ENCODE data around the gene ZNF200. TPM values are rescaled to one million over a fixed set of nuclear protein-coding genes. Genes with fewer than 3 reads are reported as not detected.
"Not testable (repeated sequence)": the region's sequence is repeated elsewhere in the genome, so short reads cannot be mapped to it uniquely, and the experiment has no call there.

The ZNF200 gene
- polyA plus RNA-seq, 3 donors = 2.0 to 2.8 (median 2.5) TPM

- Histone ChIP-seq H3K9me3 (replicated peaks in 1 of 2; ENCODE audit: control insufficient read depth in 1 of 2, insufficient read depth in 1 of 2, low read length in 2 of 2) (peaks cover 18 to 40% of the 10 kb centered on the region in 2 donors), H4K20me1 (ENCODE audit: insufficient read depth, low read length) (peaks cover 42% of the 10 kb centered on the region), H3K79me2 (ENCODE audit: insufficient read depth, low read length) (peaks cover 32% of the 10 kb centered on the region), H3K36me3 (replicated peaks in 1 of 2; ENCODE audit: control insufficient read depth in 1 of 2, insufficient read depth in 2 of 2, low read length in 2 of 2) (peaks cover 10 to 12% of the 10 kb centered on the region in 2 donors)
- H3K27ac ChIP-seq (ENCODE audit: low read depth in 1 of 2, low read length in 2 of 2); H3K4me3 Mint-ChIP-seq; H3K27me3 Mint-ChIP-seq (ENCODE audit: low read depth in 3 of 3); H3K9ac ChIP-seq (ENCODE audit: insufficient read depth, low read length, poor library complexity, severe bottlenecking); H2AFZ ChIP-seq (ENCODE audit: insufficient read depth, low read depth, low read length, poor library complexity, severe bottlenecking); H3K27ac Mint-ChIP-seq; H3K4me1 ChIP-seq (ENCODE audit: control insufficient read depth in 1 of 2, insufficient read depth in 2 of 2, low read length in 2 of 2); H3K4me3 ChIP-seq (replicated peaks in 1 of 3; ENCODE audit: low read depth in 2 of 3, low read length in 3 of 3); H3K4me2 ChIP-seq (replicated peaks; ENCODE audit: extremely low read depth, low read length, poor library complexity, severe bottlenecking); DNase-seq; H3K27me3 ChIP-seq (ENCODE audit: control insufficient read depth in 2 of 2, insufficient read depth in 2 of 2, low read length in 2 of 2); intact Hi-C loops (cut with micrococcal nuclease): not testable (repeated sequence)
- Mint-ChIP-seq H3K9me3 (peaks cover 9 to 66% (median 32%) of the 10 kb centered on the region in 7 donors), H3K4me1 (peaks cover 12% of the 10 kb centered on the region), H3K36me3 (peaks cover 26 to 43% of the 10 kb centered on the region in 2 donors)
- no CpG with 5 or more reads among the region's 5 CpGs for WGBS (ENCODE audit: insufficient coverage)
Measured at GRCh38 chr16:3270718-3271117, 35.8 kb upstream of the ZNF200 start.

- Histone ChIP-seq H4K20me1 (ENCODE audit: insufficient read depth, low read length) (peaks cover 39% of the 10 kb centered on the region), H3K27ac (ENCODE audit: low read depth in 1 of 2, low read length in 2 of 2) (no peak overlapping the region), H2AFZ (ENCODE audit: insufficient read depth, low read depth, low read length, poor library complexity, severe bottlenecking) (no peak overlapping the region), H3K9me3 (replicated peaks in 1 of 2; ENCODE audit: control insufficient read depth in 1 of 2, insufficient read depth in 1 of 2, low read length in 2 of 2) (peaks cover 12 to 45% of the 10 kb centered on the region in 2 donors), H3K4me2 (replicated peaks; ENCODE audit: extremely low read depth, low read length, poor library complexity, severe bottlenecking) (no peak overlapping the region), H3K4me1 (ENCODE audit: control insufficient read depth in 1 of 2, insufficient read depth in 2 of 2, low read length in 2 of 2) (peaks cover 20 to 24% of the 10 kb centered on the region in 2 donors), H3K9ac (ENCODE audit: insufficient read depth, low read length, poor library complexity, severe bottlenecking) (no peak overlapping the region), H3K4me3 (replicated peaks in 1 of 3; ENCODE audit: low read depth in 2 of 3, low read length in 3 of 3) (no peak overlapping the region), H3K36me3 (replicated peaks in 1 of 2; ENCODE audit: control insufficient read depth in 1 of 2, insufficient read depth in 2 of 2, low read length in 2 of 2) (peaks cover 10 to 14% of the 10 kb centered on the region in 2 donors), H3K27me3 (ENCODE audit: control insufficient read depth in 2 of 2, insufficient read depth in 2 of 2, low read length in 2 of 2) (no peaks in the 10 kb centered on the region), H3K79me2 (ENCODE audit: insufficient read depth, low read length) (peaks cover 44% of the 10 kb centered on the region)
- Mint-ChIP-seq H3K4me3 (no peak overlapping the region), H3K9me3 (peaks cover 6 to 62% (median 31%) of the 10 kb centered on the region in 7 donors), H3K4me1 (peaks cover 31% of the 10 kb centered on the region), H3K27me3 (ENCODE audit: low read depth in 3 of 3) (peaks cover 0 to 6% (median 0%) of the 10 kb centered on the region in 3 donors), H3K36me3 (peaks cover 26 to 44% of the 10 kb centered on the region in 2 donors), H3K27ac (no peak overlapping the region)
- 100% methylated on average over 1 of the region's 1 CpG for WGBS (ENCODE audit: insufficient coverage)
- DNase-seq = no peak
- intact Hi-C loops (cut with micrococcal nuclease) = loop anchor here in 1 of 2 donors (5.0 kb wide), 1 partner anchor 189 kb away; no protein-coding TSS in a partner anchor
- no peak for TF ChIP-seq CTCF (IDR thresholded peaks at IDR 0.05)
Measured at GRCh38 chr16:3268294-3268693, 33.3 kb upstream of the ZNF200 start.
